Uterus (tissue), 2 donors: ENCODE measurements around the gene MAPK8IP1.

ENCODE experiments used
- CTCF ChIP-seq, 4 experiments: fragments of 200-600 bp in 2 of 4; fragments of 450-650 bp in 2 of 4; sonication (generic) in 2 of 4; IDR thresholded peaks; one replicate each; pipeline ENCODE4 v1.5.1; 2016 to 2019; ENCODE audit warnings: antibody characterized with exemption in 4 of 4, mild to moderate bottlenecking in 2 of 4, moderate library complexity in 1 of 4
- POLR2A ChIP-seq, 2 donors: fragments of 450-650 bp; IDR thresholded peaks; one replicate each; pipeline ENCODE4 v1.6.1; 2016; ENCODE audit warnings: antibody characterized with exemption in 2 of 2, mild to moderate bottlenecking in 1 of 2, moderate library complexity in 1 of 2

GRCh38 chr11:45846974-45847910, 38.2 kb upstream of the MAPK8IP1 start, which contains the start of gene CRY2:
- TF ChIP-seq CTCF (IDR thresholded peaks at IDR 0.05) (no peak), POLR2A (IDR thresholded peaks at IDR 0.05) (peak; percentile 97 to 99)
